Measurements from ENCODE around the gene TELO2.

Gene TELO2

GRCh38 chr16:1531638-1531910 lies 38.4 kb downstream of the TELO2 start:
- H3K27me3 ChIP-seq (ENCODE audit: insufficient read depth, low read length), result no peaks in the 10 kb centered on the region
- H2AFZ ChIP-seq (ENCODE audit: low read length), result no peak overlapping the region
- no peak overlapping the region for H3K4me3 ChIP-seq (ENCODE audit: low read depth, low read length, poor library complexity, severe bottlenecking)
- no peak overlapping the region for H3K4me2 ChIP-seq (ENCODE audit: low read length)
- no peaks in the 10 kb centered on the region for H3K9me3 ChIP-seq (ENCODE audit: low read length)
- H3F3A ChIP-seq (ENCODE audit: insufficient read depth, low read length), result no peaks in the 10 kb centered on the region
- no peak overlapping the region for H3K27ac ChIP-seq (ENCODE audit: low read depth, low read length, poor library complexity, severe bottlenecking)
- no peak overlapping the region for H3K9ac ChIP-seq (ENCODE audit: low read length)
- no peaks in the 10 kb centered on the region for H3K79me2 ChIP-seq (ENCODE audit: insufficient read depth, low read length)
- H4K20me1 ChIP-seq (ENCODE audit: insufficient read depth, low read length), result no peaks in the 10 kb centered on the region
- no peaks in the 10 kb centered on the region for H3K4me1 ChIP-seq (ENCODE audit: insufficient read depth, low read length, severe bottlenecking)
- no peaks in the 10 kb centered on the region for H3K36me3 ChIP-seq (ENCODE audit: insufficient read depth, low read length)
- no peaks in the 10 kb centered on the region for H3K9me2 ChIP-seq (ENCODE audit: low read depth, low read length)
- no peak for TF ChIP-seq EZH2 (IDR thresholded peaks at IDR 0.05; ENCODE audit: borderline replicate concordance, low read length)
- TF ChIP-seq CTCF (IDR thresholded peaks at IDR 0.05; ENCODE audit: low read length), result no peak

GRCh38 chr16:1532081-1532760 lies 39.1 kb downstream of the TELO2 start:
- no peaks in the 10 kb centered on the region for H3F3A ChIP-seq (ENCODE audit: insufficient read depth, low read length)
- no peaks in the 10 kb centered on the region for H3K79me2 ChIP-seq (ENCODE audit: insufficient read depth, low read length)
- H3K4me1 ChIP-seq (ENCODE audit: insufficient read depth, low read length, severe bottlenecking), result no peaks in the 10 kb centered on the region
- no peak overlapping the region for H3K4me2 ChIP-seq (ENCODE audit: low read length)
- H2AFZ ChIP-seq (ENCODE audit: low read length), result no peak overlapping the region
- H3K9ac ChIP-seq (ENCODE audit: low read length), result no peak overlapping the region
- TF ChIP-seq EZH2 (IDR thresholded peaks at IDR 0.05; ENCODE audit: borderline replicate concordance, low read length), result no peak
- TF ChIP-seq CTCF (IDR thresholded peaks at IDR 0.05; ENCODE audit: low read length), result no peak
- H3K9me3 ChIP-seq (ENCODE audit: low read length), result no peaks in the 10 kb centered on the region
- no peak overlapping the region for H3K27ac ChIP-seq (ENCODE audit: low read depth, low read length, poor library complexity, severe bottlenecking)
- H3K36me3 ChIP-seq (ENCODE audit: insufficient read depth, low read length), result no peaks in the 10 kb centered on the region
- H4K20me1 ChIP-seq (ENCODE audit: insufficient read depth, low read length), result no peaks in the 10 kb centered on the region
- no peaks in the 10 kb centered on the region for H3K9me2 ChIP-seq (ENCODE audit: low read depth, low read length)
- H3K4me3 ChIP-seq (ENCODE audit: low read depth, low read length, poor library complexity, severe bottlenecking), result no peak overlapping the region
- no peaks in the 10 kb centered on the region; the same call in 1 of the 2 replicates for H3K27me3 ChIP-seq (ENCODE audit: insufficient read depth, low read length)

GRCh38 chr16:1532771-1533170 lies 39.6 kb downstream of the TELO2 start:
- Histone ChIP-seq H3K4me1 (ENCODE audit: insufficient read depth, low read length, severe bottlenecking) (no peaks in the 10 kb centered on the region), H3K9me3 (ENCODE audit: low read length) (no peaks in the 10 kb centered on the region), H3K9ac (ENCODE audit: low read length) (no peak overlapping the region), H3K4me3 (ENCODE audit: low read depth, low read length, poor library complexity, severe bottlenecking) (no peak overlapping the region), H3K27ac (ENCODE audit: low read depth, low read length, poor library complexity, severe bottlenecking) (no peak overlapping the region), H3K27me3 (ENCODE audit: insufficient read depth, low read length) (peaks cover 4% of the 10 kb centered on the region; the same call in 1 of the 2 replicates), H3K79me2 (ENCODE audit: insufficient read depth, low read length) (no peaks in the 10 kb centered on the region), H3K4me2 (ENCODE audit: low read length) (no peak overlapping the region), H3F3A (ENCODE audit: insufficient read depth, low read length) (no peaks in the 10 kb centered on the region), H3K9me2 (ENCODE audit: low read depth, low read length) (no peaks in the 10 kb centered on the region), H4K20me1 (ENCODE audit: insufficient read depth, low read length) (no peaks in the 10 kb centered on the region), H2AFZ (ENCODE audit: low read length) (no peak overlapping the region), H3K36me3 (ENCODE audit: insufficient read depth, low read length) (no peaks in the 10 kb centered on the region)
- TF ChIP-seq CTCF (IDR thresholded peaks at IDR 0.05; ENCODE audit: low read length) (no peak), EZH2 (IDR thresholded peaks at IDR 0.05; ENCODE audit: borderline replicate concordance, low read length) (no peak)
